Vagina (tissue), 2 donors: ENCODE results near the gene MACROD2. TPM values are rescaled to one million over a fixed set of nuclear protein-coding genes. Genes with fewer than 3 reads are reported as not detected.

Experiments
- DNase-seq, 2 donors: peaks; one replicate each; pipeline ENCODE4 v3.0.0-alpha.2; 2017; ENCODE audit errors: extremely low spot score in 2 of 2
- H3K27ac ChIP-seq: fragments of 200-600 bp; sonication (generic); one replicate; pipeline ENCODE4 v1.5.1; 2019
- H3K27me3 ChIP-seq: fragments of 200-600 bp; sonication (generic); one replicate; pipeline ENCODE4 v1.5.1; 2019
- H3K36me3 ChIP-seq, 2 donors: fragments of 200-600 bp; sonication (generic); one replicate each; pipeline ENCODE4 v1.5.1; 2017 to 2019
- H3K4me1 ChIP-seq: fragments of 200-600 bp; sonication (generic); one replicate; pipeline ENCODE4 v1.5.1; 2019
- H3K4me3 ChIP-seq, 2 donors: fragments of 200-600 bp; sonication (generic); 1 replicate in 1 of 2; 2 replicates in 1 of 2; pipeline ENCODE4 v1.5.1; 2016 to 2019
- H3K9me3 ChIP-seq: fragments of 200-600 bp; sonication (generic); one replicate; pipeline ENCODE4 v1.5.1; 2019
- POLR2A ChIP-seq, 2 donors: fragments of 450-650 bp; IDR thresholded peaks; one replicate each; pipeline ENCODE4 v1.6.1; 2017; ENCODE audit warnings: antibody characterized with exemption in 2 of 2, mild to moderate bottlenecking in 2 of 2, moderate library complexity in 2 of 2
- POLR2AphosphoS5 ChIP-seq, 2 donors: sonication (generic); formaldehyde crosslinking; IDR thresholded peaks; one replicate each; pipeline ENCODE4 v1.9.0; 2017; ENCODE audit warnings: antibody characterized with exemption in 2 of 2, mild to moderate bottlenecking in 2 of 2, low read depth in 1 of 2; ENCODE audit not compliant: insufficient read depth in 1 of 2
- intact Hi-C: fragments of 100-400 bp; cut with DNase I; formaldehyde crosslinking; loops from one replicate; pipeline ENCODE4 v1.15.1; 2023
- total RNA-seq: library from RNA; depleted of rRNA; stranded (reverse); fragments of >200 nt; gene quantifications from one replicate; pipeline ENCODE4 v1.2.3, GENCODE V29; 2016
- TF ChIP-seq, protein P1 (sequence below), 3 experiments: fragments of 450-650 bp in 2 of 3; fragments of 200-600 bp in 1 of 3; sonication (generic) in 1 of 3; IDR thresholded peaks; one replicate each; pipeline ENCODE4 v1.5.1; 2017 to 2019; ENCODE audit warnings: antibody characterized with exemption in 3 of 3, mild to moderate bottlenecking in 2 of 3, moderate library complexity in 2 of 3

MACROD2 gene
- total RNA-seq, 1 donor from 2014 or later = 12.5 TPM

DNA sequence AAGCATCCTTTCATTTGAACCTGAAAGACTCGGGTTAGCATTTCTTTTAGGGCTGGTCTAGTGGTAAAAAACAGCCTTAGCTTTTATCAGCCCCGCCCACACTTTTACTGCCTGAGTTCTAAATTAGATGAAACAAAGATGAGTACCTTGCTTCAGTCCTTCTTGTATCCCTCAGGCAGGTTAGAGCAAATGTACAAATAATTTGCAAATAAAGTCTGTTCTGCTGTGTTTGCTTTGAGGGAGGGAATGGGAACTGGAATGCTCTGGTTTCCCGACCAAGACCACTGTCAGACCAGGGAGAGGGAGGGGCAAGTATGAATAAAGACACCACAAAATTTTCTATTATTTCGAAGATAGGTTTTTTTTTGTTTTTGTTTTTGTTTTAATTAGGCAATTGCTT lies 427.6 kb downstream of the MACROD2 start:
- no peak for DNase-seq
- Histone ChIP-seq H3K9me3 (no peaks in the 10 kb centered on the region), H3K27ac (no peak overlapping the region), H3K4me3 (no peak overlapping the region), H3K36me3 (no peaks in the 10 kb centered on the region), H3K4me1 (no peaks in the 10 kb centered on the region), H3K27me3 (no peaks in the 10 kb centered on the region)
- intact Hi-C loops = no loop called here
- TF ChIP-seq, protein P1, sequence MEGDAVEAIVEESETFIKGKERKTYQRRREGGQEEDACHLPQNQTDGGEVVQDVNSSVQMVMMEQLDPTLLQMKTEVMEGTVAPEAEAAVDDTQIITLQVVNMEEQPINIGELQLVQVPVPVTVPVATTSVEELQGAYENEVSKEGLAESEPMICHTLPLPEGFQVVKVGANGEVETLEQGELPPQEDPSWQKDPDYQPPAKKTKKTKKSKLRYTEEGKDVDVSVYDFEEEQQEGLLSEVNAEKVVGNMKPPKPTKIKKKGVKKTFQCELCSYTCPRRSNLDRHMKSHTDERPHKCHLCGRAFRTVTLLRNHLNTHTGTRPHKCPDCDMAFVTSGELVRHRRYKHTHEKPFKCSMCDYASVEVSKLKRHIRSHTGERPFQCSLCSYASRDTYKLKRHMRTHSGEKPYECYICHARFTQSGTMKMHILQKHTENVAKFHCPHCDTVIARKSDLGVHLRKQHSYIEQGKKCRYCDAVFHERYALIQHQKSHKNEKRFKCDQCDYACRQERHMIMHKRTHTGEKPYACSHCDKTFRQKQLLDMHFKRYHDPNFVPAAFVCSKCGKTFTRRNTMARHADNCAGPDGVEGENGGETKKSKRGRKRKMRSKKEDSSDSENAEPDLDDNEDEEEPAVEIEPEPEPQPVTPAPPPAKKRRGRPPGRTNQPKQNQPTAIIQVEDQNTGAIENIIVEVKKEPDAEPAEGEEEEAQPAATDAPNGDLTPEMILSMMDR (IDR thresholded peaks at IDR 0.05) = no peak
- TF ChIP-seq POLR2A (IDR thresholded peaks at IDR 0.05) (no peak), POLR2AphosphoS5 (IDR thresholded peaks at IDR 0.05; ENCODE audit: insufficient read depth in 1 of 2, low read depth in 1 of 2) (no peak)

DNA sequence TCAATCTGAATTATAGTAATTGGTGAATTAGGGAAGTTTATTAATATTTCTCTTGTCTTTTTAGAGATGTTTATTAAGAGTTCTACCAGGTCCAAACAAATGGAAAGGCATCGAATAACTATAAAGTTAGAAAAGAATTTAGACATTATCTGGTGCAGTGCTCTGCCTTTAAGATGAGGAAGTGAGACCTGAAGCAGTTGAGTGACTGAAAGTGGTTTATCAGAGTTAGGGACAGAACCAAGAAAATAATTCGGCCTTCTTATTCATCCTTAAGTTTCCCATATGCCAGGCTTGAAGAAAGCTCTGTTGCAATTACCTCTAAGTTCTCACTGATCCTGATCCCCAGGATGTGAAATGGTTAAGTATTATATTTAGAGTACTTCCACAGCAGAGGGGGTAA lies 436.3 kb downstream of the MACROD2 start:
- Histone ChIP-seq H3K27me3 (no peaks in the 10 kb centered on the region), H3K4me3 (no peak overlapping the region), H3K27ac (no peak overlapping the region), H3K4me1 (no peaks in the 10 kb centered on the region), H3K36me3 (no peaks in the 10 kb centered on the region), H3K9me3 (no peaks in the 10 kb centered on the region)
- DNase-seq = no peak
- no peak for TF ChIP-seq POLR2AphosphoS5 (IDR thresholded peaks at IDR 0.05; ENCODE audit: insufficient read depth in 1 of 2, low read depth in 1 of 2)
- TF ChIP-seq POLR2A (IDR thresholded peaks at IDR 0.05) = no peak
- TF ChIP-seq, protein P1 (IDR thresholded peaks at IDR 0.05) = no peak
- intact Hi-C loops = no loop called here

DNA sequence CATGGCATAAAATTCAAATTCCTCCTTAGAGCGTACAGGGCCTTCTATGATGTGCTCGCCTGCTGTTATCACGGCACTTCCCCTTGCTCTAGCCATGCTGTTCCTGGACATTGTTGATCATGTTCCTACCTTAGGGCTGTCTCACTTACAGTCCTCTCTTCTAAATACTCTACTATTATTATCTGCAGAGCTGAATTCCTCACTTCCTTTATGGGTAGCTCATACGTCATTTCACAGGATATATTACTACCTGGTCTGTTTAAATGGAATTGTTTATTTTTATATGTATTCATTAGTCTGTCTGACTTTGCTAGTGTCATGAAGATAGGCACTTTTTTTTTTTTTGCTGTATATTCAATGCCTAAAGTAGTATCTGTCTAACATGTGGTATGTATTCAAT lies 436.8 kb downstream of the MACROD2 start:
- DNase-seq = no peak
- no peaks in the 10 kb centered on the region for H3K36me3 ChIP-seq
- no peak overlapping the region for H3K4me3 ChIP-seq
- intact Hi-C loops = no loop called here
- no peaks in the 10 kb centered on the region for H3K27me3 ChIP-seq
- H3K9me3 ChIP-seq = no peaks in the 10 kb centered on the region
- TF ChIP-seq, protein P1 (IDR thresholded peaks at IDR 0.05) = no peak
- no peak for TF ChIP-seq POLR2AphosphoS5 (IDR thresholded peaks at IDR 0.05; ENCODE audit: insufficient read depth in 1 of 2, low read depth in 1 of 2)
- TF ChIP-seq POLR2A (IDR thresholded peaks at IDR 0.05) = no peak
- H3K4me1 ChIP-seq = no peaks in the 10 kb centered on the region
- no peak overlapping the region for H3K27ac ChIP-seq

DNA sequence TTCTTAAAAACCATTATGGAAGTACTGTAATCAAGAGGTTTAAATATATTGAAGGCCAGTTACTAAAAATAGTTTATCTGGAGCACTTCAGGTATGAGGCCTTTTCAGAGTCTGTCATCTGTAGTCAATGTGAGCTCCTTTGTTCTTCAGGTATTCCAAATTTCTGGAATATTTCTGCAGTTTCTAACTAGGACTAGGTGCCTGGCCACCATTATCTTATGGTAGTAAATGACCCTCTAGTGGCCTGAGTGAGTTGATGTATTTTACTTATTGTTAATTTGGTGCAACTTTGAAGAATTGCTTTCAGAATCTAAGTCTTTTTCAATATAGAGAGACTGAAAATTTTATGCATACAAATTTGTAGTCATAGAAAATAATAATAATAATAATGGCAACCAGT lies 437.3 kb downstream of the MACROD2 start:
- intact Hi-C loops = no loop called here

DNA sequence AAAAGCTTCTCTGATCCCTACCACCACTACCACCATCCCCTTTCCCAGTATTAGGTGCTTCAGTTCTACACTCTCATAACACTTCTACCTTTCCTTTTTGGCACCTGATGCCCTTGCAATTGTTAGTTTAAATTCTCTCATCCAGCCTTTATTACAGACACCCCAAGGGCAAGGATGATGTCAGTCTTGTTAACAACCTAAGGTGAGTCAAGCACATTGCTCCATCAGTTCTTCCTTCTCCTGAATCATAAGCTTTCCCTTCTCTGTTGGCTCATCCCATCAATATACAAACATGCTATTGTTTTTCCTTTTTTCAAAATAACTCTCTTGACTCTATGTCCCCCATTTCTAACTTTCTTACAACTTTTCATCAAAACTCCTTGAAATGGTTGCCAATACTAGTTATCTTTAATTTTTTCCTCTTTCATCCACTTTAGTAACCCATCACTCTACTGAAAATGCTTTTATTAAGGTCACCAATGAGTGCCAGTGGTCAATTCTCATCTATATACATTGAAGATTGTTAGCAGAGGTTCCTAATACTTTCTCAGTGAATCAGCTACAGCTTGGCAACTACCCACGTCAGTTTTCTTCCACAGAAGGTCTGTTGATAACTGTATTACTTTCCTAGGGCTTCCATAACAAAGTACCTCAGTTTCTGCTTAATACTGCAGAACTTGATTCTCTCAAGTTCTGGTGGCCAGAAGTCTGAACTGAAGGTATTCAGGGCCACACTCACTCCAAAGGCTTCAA lies 439.2 kb downstream of the MACROD2 start:
- H3K9me3 ChIP-seq = no peaks in the 10 kb centered on the region
- H3K4me1 ChIP-seq = no peaks in the 10 kb centered on the region
- no peaks in the 10 kb centered on the region for H3K27me3 ChIP-seq
- no peak for TF ChIP-seq POLR2A (IDR thresholded peaks at IDR 0.05)
- TF ChIP-seq, protein P1 (IDR thresholded peaks at IDR 0.05) = no peak
- TF ChIP-seq POLR2AphosphoS5 (IDR thresholded peaks at IDR 0.05; ENCODE audit: insufficient read depth in 1 of 2, low read depth in 1 of 2) = peak in 1 of 2 donors; percentile 17
- no peak for DNase-seq
- H3K4me3 ChIP-seq = no peak overlapping the region
- intact Hi-C loops = no loop called here
- H3K36me3 ChIP-seq = no peaks in the 10 kb centered on the region
- no peak overlapping the region for H3K27ac ChIP-seq

More for the DNA sequence above, 437.3 kb downstream of the MACROD2 start:
- TF ChIP-seq POLR2A (IDR thresholded peaks at IDR 0.05) (no peak), POLR2AphosphoS5 (IDR thresholded peaks at IDR 0.05; ENCODE audit: insufficient read depth in 1 of 2, low read depth in 1 of 2) (no peak)
- TF ChIP-seq, protein P1 (IDR thresholded peaks at IDR 0.05) = no peak
- Histone ChIP-seq H3K4me3 (no peak overlapping the region), H3K9me3 (no peaks in the 10 kb centered on the region), H3K27me3 (no peaks in the 10 kb centered on the region), H3K36me3 (no peaks in the 10 kb centered on the region), H3K4me1 (no peaks in the 10 kb centered on the region), H3K27ac (no peak overlapping the region)
- DNase-seq = no peak
